Ammon's horn (tissue), 1 donor: Measurements from ENCODE around the gene VTCN1.
A peak's percentile ranks its signal among the peaks of the same experiment; 100 is the strongest.

Experiments used
- DNase-seq: peaks from one replicate; pipeline ENCODE4 v3.0.0-alpha.2; 2016; ENCODE audit warnings: low spot score

The VTCN1 gene

DNA sequence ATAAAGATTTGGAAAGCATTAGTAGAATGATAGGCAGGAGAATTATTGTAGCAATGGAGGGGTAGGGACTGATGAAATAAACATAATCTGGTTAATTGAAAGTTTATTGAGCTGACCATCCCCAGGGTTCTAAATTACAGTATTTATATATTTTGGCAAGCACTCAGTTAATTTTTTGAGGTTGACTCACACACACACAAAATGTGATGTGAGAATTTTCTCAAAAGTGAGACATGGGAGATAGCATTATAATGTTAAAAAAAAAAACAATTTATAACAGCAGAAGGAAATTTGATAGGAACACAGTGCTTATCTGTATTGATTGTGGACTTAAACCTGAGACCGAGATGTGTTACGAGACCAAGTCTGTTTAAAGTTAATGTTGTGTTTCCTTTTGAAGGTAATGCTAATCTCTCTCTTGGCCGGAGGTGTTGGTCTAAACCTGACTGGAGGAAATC is 113.7 kb downstream of the VTCN1 start:
- no peak for DNase-seq

DNA sequence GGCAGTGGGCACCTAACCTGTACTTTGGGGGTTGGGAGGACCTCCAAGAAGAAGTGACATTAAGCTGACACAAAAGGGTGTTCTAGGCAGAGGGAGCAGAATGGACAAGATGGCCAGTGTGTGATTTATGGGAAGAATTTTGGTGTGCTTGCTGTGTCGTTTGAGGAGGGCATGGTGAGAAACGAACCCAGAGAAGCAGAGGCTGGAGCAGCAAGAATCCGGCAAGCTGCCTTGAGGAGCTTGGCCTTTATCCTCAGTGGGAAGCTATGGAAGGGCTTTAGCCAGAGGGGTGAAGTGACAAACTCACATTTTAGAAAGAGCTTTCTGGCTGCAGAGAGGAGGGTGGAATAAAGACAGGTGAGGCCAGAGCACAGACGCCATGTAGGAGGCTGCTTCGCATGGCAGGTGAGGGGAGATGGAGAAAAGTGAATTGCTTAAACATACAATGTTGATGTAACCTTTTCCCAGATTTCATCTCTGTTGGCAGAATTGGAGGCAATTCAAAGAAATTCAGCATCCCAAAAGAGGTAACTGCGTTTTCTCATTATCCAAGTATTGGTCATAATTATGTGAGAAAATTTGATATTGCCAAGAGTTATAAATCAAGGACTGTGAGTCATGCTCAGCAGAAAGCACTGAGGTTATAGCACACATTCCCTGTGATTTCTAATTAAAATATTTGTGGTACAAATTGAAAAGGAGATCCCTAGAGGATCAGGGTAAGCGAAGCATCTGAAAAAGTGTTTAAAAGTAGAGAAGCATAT is 115.7 kb downstream of the VTCN1 start:
- no peak for DNase-seq

DNA sequence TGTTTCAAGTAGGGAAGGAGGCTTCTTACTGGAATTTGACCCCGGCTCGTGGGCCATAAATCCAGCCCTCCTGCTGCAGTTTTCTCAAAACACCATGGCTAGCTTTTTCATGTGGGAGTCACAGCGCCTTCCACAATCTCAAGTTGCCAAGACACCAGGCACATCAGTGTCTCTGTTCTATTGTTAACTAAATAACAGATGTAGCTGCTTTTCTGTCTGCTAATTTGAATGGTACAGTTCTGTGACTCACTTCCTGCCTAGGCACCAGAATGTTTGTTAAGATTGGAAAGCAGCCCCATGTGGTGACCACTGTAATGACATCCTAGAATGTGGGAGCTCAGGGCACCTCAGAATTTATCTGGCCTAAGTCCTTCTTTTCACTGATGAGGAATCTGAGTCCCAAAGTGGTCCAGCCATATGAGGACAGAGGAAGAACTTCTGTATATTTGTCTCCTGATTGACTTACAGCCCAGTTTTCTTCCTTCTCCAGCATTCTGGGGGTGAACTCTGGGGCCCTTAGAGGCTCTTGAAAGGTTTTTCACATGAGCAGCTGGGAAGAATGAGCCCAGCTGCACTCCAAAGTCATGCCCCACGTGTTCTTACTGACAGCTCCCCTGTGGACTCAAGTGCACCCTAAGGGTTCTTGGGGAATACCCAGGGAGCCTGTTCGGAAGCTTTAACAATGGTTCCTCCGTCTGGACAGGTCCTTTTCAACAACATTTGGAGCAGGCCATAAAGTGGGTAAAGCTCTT is 116.7 kb downstream of the VTCN1 start:
- peak; percentile 40 for DNase-seq
